Thymus (tissue), 11 donors: ENCODE data around the gene CROCC. TPM values are rescaled to one million over a fixed set of nuclear protein-coding genes. Genes with fewer than 3 reads are reported as not detected.
A peak's percentile ranks its signal among the peaks of the same experiment; 100 is the strongest.
"Not testable (repeated sequence)": the region's sequence is repeated elsewhere in the genome, so short reads cannot be mapped to it uniquely, and the experiment has no call there.

Experiments
- DNase-seq, 9 donors: peaks; one replicate each; pipeline ENCODE4 v3.0.0-alpha.2; 2013; ENCODE audit warnings: low spot score in 9 of 9, low read depth in 6 of 9, missing footprints in 1 of 9
- H3K27ac ChIP-seq, 2 donors: one replicate each; pipeline ENCODE4 v1.5.1; 2013; ENCODE audit warnings: control low read depth in 1 of 2, low read depth in 1 of 2, low read length in 1 of 2, mild to moderate bottlenecking in 1 of 2, moderate library complexity in 1 of 2
- H3K27me3 ChIP-seq, 2 donors: one replicate each; pipeline ENCODE4 v1.5.1; 2013; ENCODE audit warnings: low read length in 1 of 2; ENCODE audit not compliant: control insufficient read depth in 2 of 2, insufficient read depth in 1 of 2
- H3K36me3 ChIP-seq, 2 donors: one replicate each; pipeline ENCODE4 v1.5.1; 2013; ENCODE audit warnings: low read length in 1 of 2, mild to moderate bottlenecking in 1 of 2, moderate library complexity in 1 of 2; ENCODE audit not compliant: control insufficient read depth in 2 of 2, insufficient read depth in 2 of 2
- H3K4me1 ChIP-seq, 2 donors: one replicate each; pipeline ENCODE4 v1.5.1; 2013; ENCODE audit warnings: low read length in 2 of 2; ENCODE audit not compliant: control insufficient read depth in 2 of 2, insufficient read depth in 2 of 2
- H3K4me3 ChIP-seq, 2 donors: one replicate each; pipeline ENCODE4 v1.5.1; 2013; ENCODE audit warnings: low read length in 2 of 2, control low read depth in 1 of 2, mild to moderate bottlenecking in 1 of 2
- H3K9me3 ChIP-seq, 2 donors: one replicate each; pipeline ENCODE4 v1.5.1; 2013; ENCODE audit warnings: low read length in 1 of 2, mild to moderate bottlenecking in 1 of 2; ENCODE audit not compliant: control insufficient read depth in 2 of 2, insufficient read depth in 1 of 2
- WGBS: extraction: QIAGEN DNeasy Blood & Tissue Kit; methylation state at CpG from one replicate; pipeline ENCODE4 v1.1.7; 2013; 5-methylcytosine and 5-hydroxymethylcytosine counted together
- polyA plus RNA-seq: library from polyadenylated mRNA; stranded (reverse); fragments of 200-250 nt; gene quantifications from one replicate; pipeline ENCODE4 v1.2.3, GENCODE V29; 2013
- total RNA-seq: library from RNA; stranded (reverse); fragments of 120-200 nt; gene quantifications from one replicate; pipeline ENCODE4 v1.2.4, GENCODE V29; 2013
- donor health status: healthy.

Gene CROCC
- total and polyA plus RNA-seq, 2 donors, result 9.4 to 97.1 TPM

DNA sequence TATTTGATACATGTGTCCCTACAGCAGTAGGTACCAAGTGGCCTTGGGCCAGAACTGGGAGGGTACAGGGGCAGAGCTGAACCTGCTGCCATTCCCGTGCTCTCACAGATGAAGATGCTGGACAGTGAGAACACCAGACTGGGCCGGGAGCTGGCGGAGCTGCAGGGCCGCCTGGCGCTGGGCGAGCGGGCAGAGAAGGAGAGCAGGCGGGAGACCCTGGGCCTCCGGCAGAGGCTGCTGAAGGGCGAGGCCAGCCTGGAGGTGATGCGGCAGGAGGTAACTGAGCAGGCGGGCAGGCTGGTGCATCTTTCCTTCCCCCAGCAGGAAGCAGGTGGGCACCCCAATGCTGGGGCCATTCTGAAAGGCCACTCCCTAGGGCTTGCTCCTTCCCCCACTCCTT is 36.7 kb downstream of the CROCC start:
- Histone ChIP-seq H3K4me3 (no peak overlapping the region), H3K27me3 (no peaks in the 10 kb centered on the region), H3K9me3 (no peaks in the 10 kb centered on the region), H3K4me1 (peaks cover 2 to 4% of the 10 kb centered on the region in 2 donors), H3K27ac (no peak overlapping the region), H3K36me3 (peaks cover 0 to 38% of the 10 kb centered on the region in 2 donors)
- DNase-seq, result no peak
- WGBS, result 99% methylated on average over 12 of the region's 12 CpGs

DNA sequence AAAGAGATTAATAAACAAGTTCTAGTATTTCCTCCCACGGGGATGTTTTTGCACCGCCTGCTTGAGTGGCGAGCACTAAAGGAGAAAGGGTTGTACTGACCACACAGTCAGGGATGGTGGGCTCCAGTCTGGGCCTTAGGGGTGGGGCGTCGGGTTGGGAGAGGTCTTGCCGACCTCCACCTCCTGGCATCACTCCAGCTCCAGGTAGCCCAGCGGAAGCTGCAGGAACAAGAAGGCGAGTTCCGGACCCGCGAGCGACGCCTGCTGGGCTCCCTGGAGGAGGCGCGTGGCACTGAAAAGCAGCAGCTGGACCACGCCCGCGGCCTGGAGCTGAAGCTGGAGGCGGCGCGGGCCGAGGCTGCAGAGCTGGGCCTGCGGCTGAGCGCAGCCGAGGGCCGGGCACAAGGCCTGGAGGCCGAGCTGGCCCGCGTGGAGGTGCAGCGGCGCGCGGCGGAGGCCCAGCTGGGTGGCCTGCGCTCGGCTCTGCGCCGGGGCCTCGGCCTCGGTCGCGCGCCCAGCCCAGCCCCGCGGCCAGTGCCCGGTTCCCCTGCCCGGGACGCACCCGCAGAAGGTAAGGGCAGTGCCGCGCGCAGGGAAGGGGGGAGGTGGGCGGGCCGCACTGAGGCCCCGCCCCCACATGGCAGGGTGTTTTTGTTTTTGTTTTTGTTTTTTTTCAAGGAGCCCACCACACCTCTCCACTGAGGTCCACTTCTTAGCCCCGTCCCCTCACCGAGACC is 39.0 kb downstream of the CROCC start:
- H3K27me3 ChIP-seq, result no peaks in the 10 kb centered on the region
- H3K27ac ChIP-seq, result peak overlapping the region in 1 of 2 donors; percentile 43
- peak overlapping the region; percentile 16 to 61 for H3K4me3 ChIP-seq
- peaks cover 0 to 31% of the 10 kb centered on the region in 2 donors for H3K36me3 ChIP-seq
- H3K4me1 ChIP-seq, result peaks cover 2 to 4% of the 10 kb centered on the region in 2 donors
- peak in 8 of 9 donors; percentile 27 to 75 (median 49) for DNase-seq
- no peaks in the 10 kb centered on the region for H3K9me3 ChIP-seq
- 7% methylated on average over 57 of the region's 57 CpGs for WGBS

DNA sequence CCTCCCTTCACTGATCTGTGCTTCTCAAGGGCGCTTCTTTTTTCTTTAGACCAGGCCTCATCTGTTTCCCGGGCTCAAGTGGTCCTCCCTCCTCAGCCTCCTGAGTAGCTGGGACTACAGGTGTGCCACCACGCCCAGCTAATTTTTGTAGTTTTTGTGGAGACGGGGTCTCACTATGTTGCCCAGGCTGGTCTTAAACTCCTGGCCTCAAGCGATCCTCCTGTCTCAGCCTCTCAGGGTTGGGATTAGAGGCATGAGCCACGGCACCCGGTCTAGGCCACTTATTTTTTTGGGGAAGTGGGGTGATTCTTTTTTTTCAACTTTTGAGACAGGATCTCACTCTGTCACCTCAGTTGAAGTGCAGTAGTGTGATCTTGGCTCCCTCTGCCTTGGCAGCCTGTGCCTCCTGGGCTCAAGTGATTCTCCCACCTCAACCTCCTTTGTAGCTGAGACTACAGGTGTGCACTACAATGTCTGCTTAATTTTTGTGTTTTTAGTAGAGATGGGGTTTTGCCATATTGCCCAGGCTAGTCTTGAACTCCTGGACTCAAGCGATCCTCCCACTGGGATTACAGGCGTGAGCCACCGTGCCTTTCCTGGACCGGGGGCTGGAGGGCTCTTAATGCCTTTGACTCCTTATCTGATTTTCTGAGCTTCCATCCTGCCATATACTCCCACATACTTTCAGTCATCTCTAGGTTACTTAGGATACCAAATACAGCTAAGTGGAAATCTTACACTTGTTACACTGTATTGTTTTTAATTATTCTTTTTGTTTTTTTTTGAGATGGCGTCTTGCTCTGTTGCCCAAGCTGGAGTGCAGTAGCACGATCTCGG is 39.8 kb downstream of the CROCC start:
- Histone ChIP-seq H3K4me3 (peak overlapping the region; percentile 16 to 61), H3K4me1 (peaks cover 2 to 4% of the 10 kb centered on the region in 2 donors), H3K9me3 (no peaks in the 10 kb centered on the region), H3K36me3 (peaks cover 0 to 32% of the 10 kb centered on the region in 2 donors), H3K27ac (no peak overlapping the region), H3K27me3 (no peaks in the 10 kb centered on the region)
- WGBS, result 91% methylated on average over 14 of the region's 14 CpGs
- no peak for DNase-seq

DNA sequence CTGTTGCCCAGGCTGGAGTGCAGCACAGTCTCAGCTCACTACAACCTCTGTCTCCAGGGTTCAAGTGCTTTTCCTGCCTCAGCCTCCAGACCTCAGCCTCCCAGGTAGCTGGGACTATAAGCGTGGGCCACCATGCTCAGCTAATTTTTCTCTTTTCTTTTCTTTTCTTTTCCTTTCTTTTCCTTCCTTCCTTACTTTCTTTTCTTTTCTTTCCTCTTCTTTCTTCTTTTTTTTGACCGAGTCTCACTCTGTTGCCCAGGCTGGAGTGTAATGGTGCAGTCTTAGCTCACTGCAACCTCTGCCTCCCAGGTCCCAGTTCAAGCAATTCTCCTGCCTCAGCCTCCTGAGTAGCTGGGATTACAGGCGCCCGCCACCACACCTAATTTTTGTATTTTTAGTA is 42.4 kb downstream of the CROCC start:
- 98% methylated on average over 4 of the region's 4 CpGs for WGBS
- not testable (repeated sequence) for H3K4me3 ChIP-seq, H3K9me3 ChIP-seq, H3K4me1 ChIP-seq, H3K27ac ChIP-seq, H3K27me3 ChIP-seq, DNase-seq
- peaks cover 0 to 40% of the 10 kb centered on the region in 2 donors for H3K36me3 ChIP-seq

DNA sequence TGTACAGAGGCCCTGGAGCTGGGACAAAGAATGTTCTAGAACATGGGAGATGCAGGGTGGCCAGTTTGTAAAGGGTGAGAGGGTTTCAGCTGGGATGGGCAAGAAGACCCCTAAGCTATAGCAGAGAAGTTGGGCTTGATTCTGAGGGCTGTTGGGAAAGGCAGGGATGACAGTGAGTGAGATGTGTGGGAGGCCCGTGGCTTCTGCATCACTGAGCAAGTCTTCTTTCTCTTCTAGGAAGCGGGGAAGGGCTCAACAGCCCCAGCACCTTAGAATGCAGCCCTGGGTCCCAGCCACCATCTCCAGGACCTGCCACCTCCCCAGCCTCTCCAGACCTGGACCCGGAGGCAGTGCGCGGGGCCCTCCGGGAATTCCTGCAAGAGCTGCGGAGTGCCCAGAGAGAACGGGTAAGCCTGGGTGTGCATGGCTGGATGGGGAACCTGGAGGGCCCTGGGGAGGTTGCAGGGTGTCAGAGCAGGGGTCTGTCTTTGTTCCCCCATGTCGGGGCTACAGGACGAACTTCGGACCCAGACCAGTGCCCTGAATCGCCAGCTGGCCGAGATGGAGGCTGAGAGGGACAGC is 43.8 kb downstream of the CROCC start:
- no peak for DNase-seq
- Histone ChIP-seq H3K27me3 (no peaks in the 10 kb centered on the region), H3K4me3 (no peak overlapping the region), H3K27ac (no peak overlapping the region), H3K4me1 (peaks cover 3 to 4% of the 10 kb centered on the region in 2 donors), H3K9me3 (no peaks in the 10 kb centered on the region), H3K36me3 (peaks cover 0 to 49% of the 10 kb centered on the region in 2 donors)
- WGBS, result 95% methylated on average over 13 of the region's 13 CpGs

DNA sequence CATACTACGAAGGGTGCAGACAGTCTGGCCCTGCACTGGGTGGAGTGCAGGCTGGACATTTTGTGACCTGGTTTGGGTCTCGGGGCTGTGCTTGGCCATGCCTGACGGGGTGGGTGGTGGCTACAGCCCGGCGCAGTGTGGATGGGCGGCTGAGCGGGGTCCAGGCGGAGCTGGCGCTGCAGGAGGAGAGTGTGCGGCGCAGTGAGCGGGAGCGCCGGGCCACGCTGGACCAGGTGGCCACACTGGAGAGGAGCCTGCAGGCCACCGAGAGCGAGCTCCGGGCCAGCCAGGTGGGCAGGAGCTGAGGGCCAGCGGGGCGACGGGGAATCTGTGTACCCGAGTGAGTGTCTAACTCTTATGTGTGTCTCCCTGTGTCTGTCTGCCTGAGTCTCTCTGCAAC is 44.6 kb downstream of the CROCC start:
- 99% methylated on average over 22 of the region's 22 CpGs for WGBS
- H3K27me3 ChIP-seq, result no peaks in the 10 kb centered on the region
- DNase-seq, result no peak
- peaks cover 0 to 3% of the 10 kb centered on the region in 2 donors for H3K4me1 ChIP-seq
- no peaks in the 10 kb centered on the region for H3K9me3 ChIP-seq
- H3K36me3 ChIP-seq, result peaks cover 0 to 52% of the 10 kb centered on the region in 2 donors
- H3K4me3 ChIP-seq, result no peak overlapping the region
- no peak overlapping the region for H3K27ac ChIP-seq

DNA sequence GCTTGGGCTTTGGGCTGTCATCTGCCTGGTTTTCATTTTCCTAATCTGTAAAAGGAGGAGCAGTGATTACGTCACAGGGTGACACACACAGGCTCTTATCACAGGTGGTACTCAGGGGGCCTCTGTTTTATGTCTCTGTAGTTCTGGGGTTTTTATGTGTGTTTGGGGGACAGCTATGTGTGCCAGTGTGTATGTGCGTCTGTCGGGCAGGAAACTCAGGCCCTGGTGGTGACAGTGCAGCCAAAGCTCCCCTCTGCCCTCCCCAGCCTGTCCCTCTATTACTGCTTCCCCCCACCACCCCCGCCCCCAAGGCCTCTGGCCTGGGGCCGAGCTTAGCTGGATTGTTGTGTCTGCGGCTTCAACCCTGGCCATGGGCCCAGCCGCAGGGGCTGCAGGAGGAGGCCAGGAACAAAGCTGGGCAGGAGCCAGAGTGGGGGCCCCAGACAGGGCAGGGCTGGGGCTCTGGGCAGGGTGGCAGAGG is 45.4 kb downstream of the CROCC start:
- DNase-seq, result no peak
- 82% methylated on average over 7 of the region's 7 CpGs for WGBS
- Histone ChIP-seq H3K27ac (no peak overlapping the region), H3K4me1 (peaks cover 0 to 3% of the 10 kb centered on the region in 2 donors), H3K9me3 (no peaks in the 10 kb centered on the region), H3K36me3 (peaks cover 0 to 54% of the 10 kb centered on the region in 2 donors), H3K4me3 (no peak overlapping the region), H3K27me3 (no peaks in the 10 kb centered on the region)

DNA sequence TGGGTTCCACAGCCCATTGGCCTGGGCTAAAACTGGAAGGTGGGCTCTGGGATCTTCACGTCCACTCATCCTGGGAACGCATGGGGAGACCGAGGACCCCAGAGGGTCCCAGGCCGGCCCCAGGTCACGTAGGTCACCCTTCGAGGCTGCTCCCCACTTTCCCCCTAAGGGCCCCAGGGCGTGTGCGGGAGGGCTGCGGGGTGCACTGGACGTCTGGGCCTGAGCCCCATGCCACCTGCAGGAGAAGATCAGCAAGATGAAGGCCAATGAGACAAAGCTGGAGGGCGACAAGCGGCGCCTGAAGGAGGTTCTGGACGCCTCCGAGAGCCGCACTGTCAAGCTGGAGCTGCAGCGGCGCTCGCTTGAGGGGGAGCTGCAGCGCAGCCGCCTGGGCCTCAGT is 46.2 kb downstream of the CROCC start:
- H3K4me1 ChIP-seq, result peaks cover 0 to 3% of the 10 kb centered on the region in 2 donors
- no peaks in the 10 kb centered on the region for H3K9me3 ChIP-seq
- H3K4me3 ChIP-seq, result no peak overlapping the region
- H3K36me3 ChIP-seq, result peaks cover 0 to 54% of the 10 kb centered on the region in 2 donors
- H3K27ac ChIP-seq, result no peak overlapping the region
- H3K27me3 ChIP-seq, result no peaks in the 10 kb centered on the region
- 98% methylated on average over 21 of the region's 21 CpGs for WGBS
- no peak for DNase-seq

DNA sequence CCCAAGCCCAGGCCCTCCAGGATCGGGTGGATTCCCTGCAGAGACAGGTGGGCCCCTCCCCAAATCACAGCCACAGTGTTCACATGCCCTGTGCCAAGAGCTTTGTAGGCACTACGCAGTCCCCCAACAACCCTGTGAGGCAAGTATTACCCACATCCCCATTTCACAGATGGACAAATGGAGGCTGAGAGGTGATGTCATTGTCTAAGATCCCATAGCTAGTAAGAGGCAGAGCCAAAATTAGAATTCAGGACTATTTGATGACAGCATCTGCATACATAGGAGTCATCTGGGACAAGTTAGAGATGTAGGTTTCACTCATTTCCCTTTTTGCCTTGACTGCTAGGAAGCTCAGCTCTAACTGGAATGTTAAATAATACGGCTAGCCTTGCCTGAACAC is 46.6 kb downstream of the CROCC start:
- DNase-seq, result no peak

More for the DNA sequence above, 46.6 kb downstream of the CROCC start:
- peaks cover 0 to 3% of the 10 kb centered on the region in 2 donors for H3K4me1 ChIP-seq
- 100% methylated on average over 3 of the region's 3 CpGs for WGBS
- no peaks in the 10 kb centered on the region for H3K27me3 ChIP-seq
- H3K9me3 ChIP-seq, result no peaks in the 10 kb centered on the region
- no peak overlapping the region for H3K27ac ChIP-seq
- H3K4me3 ChIP-seq, result no peak overlapping the region
- H3K36me3 ChIP-seq, result peaks cover 0 to 54% of the 10 kb centered on the region in 2 donors
